Measurements from ENCODE around the gene LUC7L.

DNA sequence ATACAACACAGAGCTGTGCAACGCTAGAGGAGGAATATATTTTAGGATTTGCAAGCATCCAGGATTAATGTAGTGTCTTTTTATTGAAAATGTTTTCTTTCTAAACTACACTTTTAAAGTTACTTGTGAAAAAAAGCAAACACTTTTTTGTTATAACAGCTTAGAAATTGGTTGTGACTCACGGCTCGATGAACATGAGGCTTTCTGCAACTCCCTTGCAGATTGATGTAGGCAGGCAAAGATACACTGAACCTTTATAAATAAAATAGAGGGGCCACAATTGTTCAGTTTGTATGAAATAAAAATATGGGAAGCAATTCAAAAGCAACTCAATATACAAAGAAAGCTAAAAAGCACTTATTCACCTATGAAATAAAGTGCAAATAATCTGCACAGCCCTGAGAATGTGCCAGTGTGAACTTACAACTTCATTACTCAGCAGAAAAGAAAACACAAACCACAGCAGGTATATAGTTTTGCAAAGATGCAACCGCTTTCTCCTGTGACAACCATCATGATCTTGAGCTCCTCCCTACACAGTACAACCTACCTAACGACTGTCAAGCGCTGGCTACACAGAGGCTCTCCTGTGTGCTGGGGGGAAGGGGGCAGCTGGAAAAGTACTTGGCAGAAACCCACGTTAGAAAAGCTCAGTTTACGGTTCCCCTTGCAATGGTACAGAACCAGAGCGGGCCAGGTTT lies 948 bp downstream of the LUC7L start:
- TF ChIP-seq, protein P1, sequence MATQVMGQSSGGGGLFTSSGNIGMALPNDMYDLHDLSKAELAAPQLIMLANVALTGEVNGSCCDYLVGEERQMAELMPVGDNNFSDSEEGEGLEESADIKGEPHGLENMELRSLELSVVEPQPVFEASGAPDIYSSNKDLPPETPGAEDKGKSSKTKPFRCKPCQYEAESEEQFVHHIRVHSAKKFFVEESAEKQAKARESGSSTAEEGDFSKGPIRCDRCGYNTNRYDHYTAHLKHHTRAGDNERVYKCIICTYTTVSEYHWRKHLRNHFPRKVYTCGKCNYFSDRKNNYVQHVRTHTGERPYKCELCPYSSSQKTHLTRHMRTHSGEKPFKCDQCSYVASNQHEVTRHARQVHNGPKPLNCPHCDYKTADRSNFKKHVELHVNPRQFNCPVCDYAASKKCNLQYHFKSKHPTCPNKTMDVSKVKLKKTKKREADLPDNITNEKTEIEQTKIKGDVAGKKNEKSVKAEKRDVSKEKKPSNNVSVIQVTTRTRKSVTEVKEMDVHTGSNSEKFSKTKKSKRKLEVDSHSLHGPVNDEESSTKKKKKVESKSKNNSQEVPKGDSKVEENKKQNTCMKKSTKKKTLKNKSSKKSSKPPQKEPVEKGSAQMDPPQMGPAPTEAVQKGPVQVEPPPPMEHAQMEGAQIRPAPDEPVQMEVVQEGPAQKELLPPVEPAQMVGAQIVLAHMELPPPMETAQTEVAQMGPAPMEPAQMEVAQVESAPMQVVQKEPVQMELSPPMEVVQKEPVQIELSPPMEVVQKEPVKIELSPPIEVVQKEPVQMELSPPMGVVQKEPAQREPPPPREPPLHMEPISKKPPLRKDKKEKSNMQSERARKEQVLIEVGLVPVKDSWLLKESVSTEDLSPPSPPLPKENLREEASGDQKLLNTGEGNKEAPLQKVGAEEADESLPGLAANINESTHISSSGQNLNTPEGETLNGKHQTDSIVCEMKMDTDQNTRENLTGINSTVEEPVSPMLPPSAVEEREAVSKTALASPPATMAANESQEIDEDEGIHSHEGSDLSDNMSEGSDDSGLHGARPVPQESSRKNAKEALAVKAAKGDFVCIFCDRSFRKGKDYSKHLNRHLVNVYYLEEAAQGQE (IDR thresholded peaks at IDR 0.05; ENCODE audit: low read depth), result no peak
- no peak for TF ChIP-seq TEAD4 (IDR thresholded peaks at IDR 0.05)
- TF ChIP-seq CEBPB (IDR thresholded peaks at IDR 0.05), result no peak
- TF ChIP-seq TAF1 (IDR thresholded peaks at IDR 0.05; ENCODE audit: low read depth), result no peak
- TF ChIP-seq FOXM1 (IDR thresholded peaks at IDR 0.05; ENCODE audit: borderline replicate concordance, low read depth), result no peak
- TF ChIP-seq, protein P2, sequence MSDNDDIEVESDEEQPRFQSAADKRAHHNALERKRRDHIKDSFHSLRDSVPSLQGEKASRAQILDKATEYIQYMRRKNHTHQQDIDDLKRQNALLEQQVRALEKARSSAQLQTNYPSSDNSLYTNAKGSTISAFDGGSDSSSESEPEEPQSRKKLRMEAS (IDR thresholded peaks at IDR 0.05), result no peak
- TF ChIP-seq, protein P3, sequence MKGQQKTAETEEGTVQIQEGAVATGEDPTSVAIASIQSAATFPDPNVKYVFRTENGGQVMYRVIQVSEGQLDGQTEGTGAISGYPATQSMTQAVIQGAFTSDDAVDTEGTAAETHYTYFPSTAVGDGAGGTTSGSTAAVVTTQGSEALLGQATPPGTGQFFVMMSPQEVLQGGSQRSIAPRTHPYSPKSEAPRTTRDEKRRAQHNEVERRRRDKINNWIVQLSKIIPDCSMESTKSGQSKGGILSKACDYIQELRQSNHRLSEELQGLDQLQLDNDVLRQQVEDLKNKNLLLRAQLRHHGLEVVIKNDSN (IDR thresholded peaks at IDR 0.05), result no peak
- TF ChIP-seq ZBTB7A (IDR thresholded peaks at IDR 0.05; ENCODE audit: low read depth), result no peak
- TF ChIP-seq EGR1 (IDR thresholded peaks at IDR 0.05), result no peak
